Neural cell (in vitro differentiated cells): ENCODE data around the gene HOXC12. TPM values are rescaled to one million over a fixed set of nuclear protein-coding genes. Genes with fewer than 3 reads are reported as not detected.

Experiments used
- H2AFZ ChIP-seq: fragments of 200-600, 300-800 bp; sonication (generic), shearing (Covaris generic); 2 replicates; pipeline ENCODE4 v1.6.0; 2014; ENCODE audit warnings: low read depth, mild to moderate bottlenecking, antibody characterized with exemption, low read length, moderate library complexity
- H3F3A ChIP-seq: fragments of 200-600 bp; shearing (Covaris generic); 2 replicates; pipeline ENCODE4 v1.6.1; 2016; ENCODE audit warnings: mild to moderate bottlenecking, moderate library complexity, mixed read lengths, antibody characterized with exemption, low read length; ENCODE audit not compliant: insufficient read depth, poor library complexity, severe bottlenecking
- H3K27ac ChIP-seq: fragments of 200-600, 300-800 bp; sonication (generic), shearing (Covaris generic); 2 replicates; pipeline ENCODE4 v1.5.1; 2014; ENCODE audit warnings: mild to moderate bottlenecking, low read length, moderate library complexity
- H3K27me3 ChIP-seq: fragments of 300-800, 200-600 bp; sonication (generic), shearing (Covaris generic); 2 replicates; pipeline ENCODE4 v1.6.0; 2014; ENCODE audit warnings: mild to moderate bottlenecking, low read depth, low read length, moderate library complexity; ENCODE audit not compliant: insufficient read depth
- H3K36me3 ChIP-seq: fragments of 300-800, 200-600 bp; sonication (generic), shearing (Covaris generic); 2 replicates; pipeline ENCODE4 v1.5.1; 2014; ENCODE audit warnings: mild to moderate bottlenecking, antibody characterized with exemption, low read length, moderate library complexity; ENCODE audit not compliant: insufficient read depth
- H3K4me2 ChIP-seq: fragments of 300-800, 200-600 bp; sonication (generic), shearing (Covaris generic); 2 replicates; pipeline ENCODE4 v1.6.0; 2014; ENCODE audit warnings: mild to moderate bottlenecking, low read length
- H3K4me3 ChIP-seq: fragments of 300-800, 200-600 bp; sonication (generic), shearing (Covaris generic); 2 replicates; pipeline ENCODE4 v1.5.1; 2014; ENCODE audit warnings: mild to moderate bottlenecking, low read length, moderate library complexity
- H3K79me2 ChIP-seq: fragments of 200-600 bp; shearing (Covaris generic); replicated peaks from 2 replicates; pipeline ENCODE4 v1.6.0; 2014; ENCODE audit warnings: mild to moderate bottlenecking, low read length, moderate library complexity; ENCODE audit not compliant: insufficient read depth
- H3K9ac ChIP-seq: fragments of 300-800, 200-600 bp; sonication (generic), shearing (Covaris generic); 2 replicates; pipeline ENCODE4 v1.6.1; 2016; ENCODE audit warnings: mild to moderate bottlenecking, low read length, mixed read lengths
- H3K9me2 ChIP-seq: fragments of 200-600 bp; shearing (Covaris generic); 2 replicates; pipeline ENCODE4 v1.6.1; 2016; ENCODE audit warnings: mild to moderate bottlenecking, low read length, mixed read lengths; ENCODE audit not compliant: insufficient read depth
- H3K9me3 ChIP-seq: fragments of 200-600, 300-800 bp; sonication (generic), shearing (Covaris generic); 2 replicates; pipeline ENCODE4 v1.6.1; 2016; ENCODE audit warnings: mild to moderate bottlenecking, mixed run types, low read length, moderate library complexity, mixed read lengths
- H4K20me1 ChIP-seq: fragments of 200-600 bp; shearing (Covaris generic); 2 replicates; pipeline ENCODE4 v1.6.1; 2016; ENCODE audit warnings: mild to moderate bottlenecking, mixed run types; ENCODE audit not compliant: insufficient read depth
- CTCF ChIP-seq: fragments of 450-650 bp; IDR thresholded peaks from 2 replicates; pipeline ENCODE4 v1.5.1; 2014; ENCODE audit warnings: antibody characterized with exemption, mild to moderate bottlenecking, moderate library complexity; ENCODE audit not compliant: poor library complexity, severe bottlenecking
- EP300 ChIP-seq: fragments of 450-650 bp; conservative IDR thresholded peaks from 2 replicates; pipeline ENCODE4 v1.6.1; 2014; ENCODE audit warnings: antibody characterized with exemption, mild to moderate bottlenecking, moderate library complexity; ENCODE audit not compliant: poor library complexity, severe bottlenecking
- EZH2 ChIP-seq: fragments of 200-600, 300-800 bp; shearing (Covaris generic), sonication (generic); IDR thresholded peaks from 2 replicates; pipeline ENCODE4 v1.6.1; 2014; ENCODE audit warnings: antibody characterized with exemption, low read length, borderline replicate concordance, mild to moderate bottlenecking; ENCODE audit not compliant: insufficient read depth, poor library complexity, severe bottlenecking
- MXI1 ChIP-seq: fragments of 450-650 bp; conservative IDR thresholded peaks from 2 replicates; pipeline ENCODE4 v1.6.1; 2014; ENCODE audit warnings: antibody characterized with exemption, mild to moderate bottlenecking; ENCODE audit not compliant: poor library complexity, severe bottlenecking
- POLR2AphosphoS5 ChIP-seq: IDR thresholded peaks from 2 replicates; pipeline ENCODE4 v1.6.1; 2012
- RAD21 ChIP-seq: fragments of 450-650 bp; conservative IDR thresholded peaks from 2 replicates; pipeline ENCODE4 v1.6.1; 2014; ENCODE audit warnings: antibody characterized with exemption, mild to moderate bottlenecking, moderate library complexity
- REST ChIP-seq: IDR thresholded peaks from 2 replicates; pipeline ENCODE4 v1.6.1; 2012; ENCODE audit warnings: borderline replicate concordance
- SMC3 ChIP-seq: fragments of 450-650 bp; conservative IDR thresholded peaks from 2 replicates; pipeline ENCODE4 v1.6.1; 2014; ENCODE audit warnings: antibody characterized with exemption, mild to moderate bottlenecking, moderate library complexity; ENCODE audit not compliant: poor library complexity
- TAF1 ChIP-seq: IDR thresholded peaks from 2 replicates; pipeline ENCODE4 v1.6.1; 2012; ENCODE audit warnings: low read depth
- polyA minus RNA-seq: library from RNA; depleted of rRNA, polyadenylated mRNA; stranded (reverse); fragments of >200 nt; gene quantifications from 2 replicates; pipeline ENCODE4 v1.2.3, GENCODE V29; 2014
- polyA plus RNA-seq: library from polyadenylated mRNA; depleted of rRNA; stranded (reverse); fragments of >200 nt; gene quantifications from 2 replicates; pipeline ENCODE4 v1.2.3, GENCODE V29; 2014

HOXC12 gene
- not detected in 2 replicates for polyA plus RNA-seq
- polyA minus RNA-seq = not detected in 2 replicates

GRCh38 chr12:53954694-53955035 lies at the start of gene HOXC12:
HOXC12 (plus strand) TSS chr12:53954903; CDS start chr12:53954930, 27 bp downstream.
- Histone ChIP-seq H3K4me3 (no peak within 1 kb of the TSS), H3K9me2 (no peaks in the 10 kb centered on the region), H3K27ac (no peak within 1 kb of the TSS), H3K9me3 (no peaks in the 10 kb centered on the region), H3K27me3 (peaks cover 100% of the 10 kb centered on the region), H3K79me2 (no peaks in the 10 kb centered on the region), H4K20me1 (no peaks in the 10 kb centered on the region), H3K4me2 (no peak within 1 kb of the TSS), H3F3A (no peaks in the 10 kb centered on the region), H3K36me3 (no peaks in the 10 kb centered on the region), H3K9ac (no peak within 1 kb of the TSS), H2AFZ (no peak within 1 kb of the TSS)
- TF ChIP-seq REST (no peak), EP300 (no peak), MXI1 (no peak), EZH2 (no peak), RAD21 (no peak), CTCF (no peak), TAF1 (no peak), POLR2AphosphoS5 (no peak), SMC3 (no peak)

- H2AFZ ChIP-seq = no peak overlapping the region
- no peaks in the 10 kb centered on the region for H3K79me2 ChIP-seq
- H3K9ac ChIP-seq = no peak overlapping the region
- no peak overlapping the region for H3K4me3 ChIP-seq
- no peaks in the 10 kb centered on the region for H3K9me2 ChIP-seq
- TF ChIP-seq CTCF (no peak), EP300 (no peak), REST (no peak), TAF1 (no peak), MXI1 (no peak), POLR2AphosphoS5 (no peak), EZH2 (no peak), SMC3 (no peak), RAD21 (no peak)
- no peak overlapping the region for H3K27ac ChIP-seq
- no peaks in the 10 kb centered on the region for H3F3A ChIP-seq
- no peaks in the 10 kb centered on the region for H4K20me1 ChIP-seq
- no peaks in the 10 kb centered on the region for H3K36me3 ChIP-seq
- no peak overlapping the region for H3K4me2 ChIP-seq
- H3K9me3 ChIP-seq = no peaks in the 10 kb centered on the region
- peaks cover 52% of the 10 kb centered on the region for H3K27me3 ChIP-seq
Measured at GRCh38 chr12:53907103-53907502, 47.6 kb upstream of the HOXC12 start.
